Breast epithelium (tissue), 3 donors: ENCODE data around the gene BCAS1.

Source experiments
- CTCF ChIP-seq, 3 donors: fragments of 450-650 bp; IDR thresholded peaks; one replicate each; pipeline ENCODE4 v1.5.1; 2016 to 2017; ENCODE audit warnings: antibody characterized with exemption in 3 of 3, mild to moderate bottlenecking in 3 of 3, moderate library complexity in 3 of 3
- POLR2A ChIP-seq: fragments of 450-650 bp; IDR thresholded peaks from one replicate; pipeline ENCODE4 v1.6.1; 2016; ENCODE audit warnings: antibody characterized with exemption, mild to moderate bottlenecking, moderate library complexity
- POLR2AphosphoS5 ChIP-seq, 3 donors: sonication (generic); formaldehyde crosslinking; IDR thresholded peaks; one replicate each; pipeline ENCODE4 v1.6.1; 2017; ENCODE audit warnings: antibody characterized with exemption in 3 of 3

GRCh38 chr20:54043076-54043967 is 27.1 kb downstream of the BCAS1 start:
- TF ChIP-seq CTCF (IDR thresholded peaks at IDR 0.05) (no peak), POLR2A (no peak), POLR2AphosphoS5 (IDR thresholded peaks at IDR 0.05) (no peak)
